WERI-Rb-1 (cell line): ENCODE data around the gene PTPRD.

Experiments
- DNase-seq: peaks from one replicate; pipeline ENCODE4 v3.0.0-alpha.2; 2020
- H3K27ac ChIP-seq: fragments of 250-450 bp; sonication (Bioruptor Pico); 2 replicates; pipeline ENCODE4 v1.5.1; 2020; ENCODE audit warnings: mild to moderate bottlenecking, moderate library complexity
- H3K27me3 ChIP-seq: fragments of 250-450 bp; sonication (Bioruptor Pico); 2 replicates; pipeline ENCODE4 v1.5.1; 2021; ENCODE audit warnings: mild to moderate bottlenecking, low read depth, moderate library complexity; ENCODE audit not compliant: insufficient read depth, severe bottlenecking
- H3K36me3 ChIP-seq: fragments of 250-450 bp; sonication (Bioruptor Pico); 2 replicates; pipeline ENCODE4 v1.5.1; 2020; ENCODE audit warnings: mild to moderate bottlenecking, moderate library complexity
- H3K4me3 ChIP-seq: 2 replicates; pipeline ENCODE4 v1.5.1; 2011; ENCODE audit warnings: low read depth, mild to moderate bottlenecking, control low read depth, low read length
- H3K9me3 ChIP-seq: fragments of 250-450 bp; sonication (Bioruptor Pico); 2 replicates; pipeline ENCODE4 v1.5.1; 2021; ENCODE audit warnings: mild to moderate bottlenecking, moderate library complexity; ENCODE audit not compliant: severe bottlenecking
- CTCF ChIP-seq: IDR thresholded peaks from 2 replicates; pipeline ENCODE4 v1.5.1; 2011; ENCODE audit warnings: low read depth, mild to moderate bottlenecking, control low read depth, inconsistent platforms, low read length

PTPRD gene

GRCh38 chr9:9305600-9305999, 1307.2 kb downstream of the PTPRD start:
- Histone ChIP-seq H3K4me3 (no peak overlapping the region), H3K9me3 (no peaks in the 10 kb centered on the region), H3K36me3 (no peaks in the 10 kb centered on the region), H3K27me3 (no peaks in the 10 kb centered on the region), H3K27ac (no peak overlapping the region)
- TF ChIP-seq CTCF = no peak
- DNase-seq = no peak

- TF ChIP-seq CTCF = peak; percentile 26; the same call in 1 of the 2 replicates
- DNase-seq = peak; percentile 16
- no peaks in the 10 kb centered on the region for H3K27me3 ChIP-seq
Observed at GRCh38 chr9:9299134-9299533, 1313.7 kb downstream of the PTPRD start.

GRCh38 chr9:9286001-9286400, 1326.8 kb downstream of the PTPRD start:
- Histone ChIP-seq H3K27ac (no peak overlapping the region), H3K27me3 (no peaks in the 10 kb centered on the region), H3K4me3 (no peak overlapping the region), H3K9me3 (no peaks in the 10 kb centered on the region), H3K36me3 (no peaks in the 10 kb centered on the region)
- DNase-seq = no peak
- no peak for TF ChIP-seq CTCF

More at GRCh38 chr9:9299134-9299533, 1313.7 kb downstream of the PTPRD start:
- H3K9me3 ChIP-seq = no peaks in the 10 kb centered on the region
- H3K4me3 ChIP-seq = no peak overlapping the region
- H3K27ac ChIP-seq = no peak overlapping the region
- no peaks in the 10 kb centered on the region for H3K36me3 ChIP-seq

GRCh38 chr9:9284201-9284600, 1328.6 kb downstream of the PTPRD start:
- Histone ChIP-seq H3K9me3 (no peaks in the 10 kb centered on the region), H3K27me3 (no peaks in the 10 kb centered on the region), H3K36me3 (no peaks in the 10 kb centered on the region), H3K27ac (no peak overlapping the region), H3K4me3 (no peak overlapping the region)
- no peak for TF ChIP-seq CTCF
- DNase-seq = no peak

GRCh38 chr9:9283159-9283986, 1329.4 kb downstream of the PTPRD start:
- Histone ChIP-seq H3K27ac (no peak overlapping the region), H3K27me3 (no peaks in the 10 kb centered on the region), H3K9me3 (no peaks in the 10 kb centered on the region), H3K36me3 (no peaks in the 10 kb centered on the region), H3K4me3 (no peak overlapping the region)
- DNase-seq = no peak
- TF ChIP-seq CTCF = no peak

- no peaks in the 10 kb centered on the region for H3K27me3 ChIP-seq
- H3K27ac ChIP-seq = no peak overlapping the region
- no peaks in the 10 kb centered on the region for H3K9me3 ChIP-seq
- DNase-seq = no peak
- no peaks in the 10 kb centered on the region for H3K36me3 ChIP-seq
- TF ChIP-seq CTCF = no peak
- no peak overlapping the region for H3K4me3 ChIP-seq
Observed at GRCh38 chr9:9275601-9276000, 1337.2 kb downstream of the PTPRD start.
